ENCODE data around the gene KCTD1. TPM values are rescaled to one million over a fixed set of nuclear protein-coding genes. Genes with fewer than 3 reads are reported as not detected.

Gene KCTD1
- polyA plus RNA-seq, 3 donors = 0.40 TPM; not detected in 2

DNA sequence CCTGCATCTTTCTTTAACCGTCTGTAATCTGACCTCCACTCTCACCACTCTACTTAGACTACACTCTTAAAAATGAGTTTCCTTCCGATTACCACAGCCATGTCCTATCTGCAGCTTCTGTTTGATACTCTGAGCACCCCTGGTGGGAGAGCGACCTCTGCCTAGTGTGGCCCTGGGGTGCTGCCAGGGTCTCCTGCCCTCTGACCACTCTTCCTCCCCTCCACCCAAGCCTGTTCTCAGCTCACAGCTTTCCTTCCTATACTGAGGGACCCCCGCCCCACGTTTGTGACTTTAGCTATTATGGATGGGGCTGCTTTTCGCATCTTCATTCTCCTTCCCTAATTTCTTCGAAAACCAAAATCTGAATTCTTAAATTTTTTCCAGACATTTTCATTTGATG is 132.7 kb downstream of the KCTD1 start:
- Mint-ChIP-seq H3K27ac (no peak overlapping the region), H3K4me3 (no peak overlapping the region), H3K36me3 (no peaks in the 10 kb centered on the region), H3K9me3 (peaks cover 0 to 4% (median 0%) of the 10 kb centered on the region in 7 donors), H3K4me1 (no peaks in the 10 kb centered on the region), H3K27me3 (ENCODE audit: low read depth in 3 of 3) (peaks cover 0 to 2% (median 0%) of the 10 kb centered on the region in 3 donors)
- Histone ChIP-seq H2AFZ (ENCODE audit: insufficient read depth, low read depth, low read length, poor library complexity, severe bottlenecking) (no peak overlapping the region), H4K20me1 (ENCODE audit: insufficient read depth, low read length) (no peaks in the 10 kb centered on the region), H3K36me3 (replicated peaks in 1 of 2; ENCODE audit: control insufficient read depth in 1 of 2, insufficient read depth in 2 of 2, low read length in 2 of 2) (no peaks in the 10 kb centered on the region), H3K79me2 (ENCODE audit: insufficient read depth, low read length) (no peaks in the 10 kb centered on the region), H3K4me1 (ENCODE audit: control insufficient read depth in 1 of 2, insufficient read depth in 2 of 2, low read length in 2 of 2) (no peaks in the 10 kb centered on the region), H3K27ac (ENCODE audit: low read depth in 1 of 2, low read length in 2 of 2) (no peak overlapping the region), H3K4me2 (replicated peaks; ENCODE audit: extremely low read depth, low read length, poor library complexity, severe bottlenecking) (no peak overlapping the region), H3K9ac (ENCODE audit: insufficient read depth, low read length, poor library complexity, severe bottlenecking) (no peak overlapping the region), H3K27me3 (ENCODE audit: control insufficient read depth in 2 of 2, insufficient read depth in 2 of 2, low read length in 2 of 2) (no peaks in the 10 kb centered on the region), H3K4me3 (replicated peaks in 1 of 3; ENCODE audit: low read depth in 2 of 3, low read length in 3 of 3) (no peak overlapping the region), H3K9me3 (replicated peaks in 1 of 2; ENCODE audit: control insufficient read depth in 1 of 2, insufficient read depth in 1 of 2, low read length in 2 of 2) (no peaks in the 10 kb centered on the region)
- no peak for DNase-seq
- TF ChIP-seq, protein P1, sequence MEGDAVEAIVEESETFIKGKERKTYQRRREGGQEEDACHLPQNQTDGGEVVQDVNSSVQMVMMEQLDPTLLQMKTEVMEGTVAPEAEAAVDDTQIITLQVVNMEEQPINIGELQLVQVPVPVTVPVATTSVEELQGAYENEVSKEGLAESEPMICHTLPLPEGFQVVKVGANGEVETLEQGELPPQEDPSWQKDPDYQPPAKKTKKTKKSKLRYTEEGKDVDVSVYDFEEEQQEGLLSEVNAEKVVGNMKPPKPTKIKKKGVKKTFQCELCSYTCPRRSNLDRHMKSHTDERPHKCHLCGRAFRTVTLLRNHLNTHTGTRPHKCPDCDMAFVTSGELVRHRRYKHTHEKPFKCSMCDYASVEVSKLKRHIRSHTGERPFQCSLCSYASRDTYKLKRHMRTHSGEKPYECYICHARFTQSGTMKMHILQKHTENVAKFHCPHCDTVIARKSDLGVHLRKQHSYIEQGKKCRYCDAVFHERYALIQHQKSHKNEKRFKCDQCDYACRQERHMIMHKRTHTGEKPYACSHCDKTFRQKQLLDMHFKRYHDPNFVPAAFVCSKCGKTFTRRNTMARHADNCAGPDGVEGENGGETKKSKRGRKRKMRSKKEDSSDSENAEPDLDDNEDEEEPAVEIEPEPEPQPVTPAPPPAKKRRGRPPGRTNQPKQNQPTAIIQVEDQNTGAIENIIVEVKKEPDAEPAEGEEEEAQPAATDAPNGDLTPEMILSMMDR (IDR thresholded peaks at IDR 0.05) = no peak
- WGBS (ENCODE audit: insufficient coverage) = 72% methylated on average over 6 of the region's 7 CpGs
- intact Hi-C loops (cut with micrococcal nuclease) = no loop called here

DNA sequence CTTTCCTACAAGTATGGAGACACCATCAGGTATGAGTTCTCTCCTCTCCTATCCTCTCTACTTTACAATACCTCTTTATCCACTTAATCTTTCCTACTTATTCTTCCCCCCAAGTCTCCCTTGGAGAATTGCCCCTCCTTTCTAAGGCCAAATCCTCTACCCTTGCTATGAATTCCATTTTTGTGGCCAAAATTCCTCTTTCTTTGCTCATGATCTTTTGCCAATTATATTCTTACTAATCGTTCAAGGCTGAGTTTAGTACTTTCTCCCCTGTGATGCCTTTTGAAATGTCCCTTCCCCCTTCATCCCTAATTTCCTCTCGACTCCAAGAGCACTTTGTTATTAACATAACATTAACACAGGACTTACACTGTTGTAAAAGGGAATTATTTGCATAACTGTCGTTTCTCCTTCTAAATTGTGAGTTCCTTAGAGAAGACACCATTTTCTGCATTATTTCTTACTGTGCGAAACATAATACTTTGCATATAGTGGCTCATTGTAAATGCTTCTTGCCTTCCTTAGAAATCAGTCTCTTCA is 133.4 kb downstream of the KCTD1 start:
- no peak overlapping the region for H3K9ac ChIP-seq (ENCODE audit: insufficient read depth, low read length, poor library complexity, severe bottlenecking)

More for the DNA sequence above, 133.4 kb downstream of the KCTD1 start:
- Histone ChIP-seq H3K4me3 (replicated peaks in 1 of 3; ENCODE audit: low read depth in 2 of 3, low read length in 3 of 3) (no peak overlapping the region), H3K4me2 (replicated peaks; ENCODE audit: extremely low read depth, low read length, poor library complexity, severe bottlenecking) (no peak overlapping the region), H3K36me3 (replicated peaks in 1 of 2; ENCODE audit: control insufficient read depth in 1 of 2, insufficient read depth in 2 of 2, low read length in 2 of 2) (no peaks in the 10 kb centered on the region), H3K79me2 (ENCODE audit: insufficient read depth, low read length) (no peaks in the 10 kb centered on the region), H3K9me3 (replicated peaks in 1 of 2; ENCODE audit: control insufficient read depth in 1 of 2, insufficient read depth in 1 of 2, low read length in 2 of 2) (no peaks in the 10 kb centered on the region), H4K20me1 (ENCODE audit: insufficient read depth, low read length) (no peaks in the 10 kb centered on the region), H3K4me1 (ENCODE audit: control insufficient read depth in 1 of 2, insufficient read depth in 2 of 2, low read length in 2 of 2) (no peaks in the 10 kb centered on the region), H3K27me3 (ENCODE audit: control insufficient read depth in 2 of 2, insufficient read depth in 2 of 2, low read length in 2 of 2) (no peaks in the 10 kb centered on the region), H2AFZ (ENCODE audit: insufficient read depth, low read depth, low read length, poor library complexity, severe bottlenecking) (no peak overlapping the region), H3K27ac (ENCODE audit: low read depth in 1 of 2, low read length in 2 of 2) (no peak overlapping the region)
- Mint-ChIP-seq H3K4me1 (no peaks in the 10 kb centered on the region), H3K9me3 (peaks cover 0 to 4% (median 0%) of the 10 kb centered on the region in 7 donors), H3K4me3 (no peak overlapping the region), H3K27ac (no peak overlapping the region), H3K27me3 (ENCODE audit: low read depth in 3 of 3) (peaks cover 0 to 2% (median 2%) of the 10 kb centered on the region in 3 donors), H3K36me3 (no peaks in the 10 kb centered on the region)
- WGBS (ENCODE audit: insufficient coverage) = 80% methylated on average over 2 of the region's 4 CpGs
- intact Hi-C loops (cut with micrococcal nuclease) = no loop called here
- no peak for DNase-seq
- TF ChIP-seq, protein P1 (IDR thresholded peaks at IDR 0.05) = no peak

All from CD14-positive monocyte (primary cell).